Stimulated activated CD8-positive, alpha-beta memory T cell treated with anti-CD3 and anti-CD28 coated beads, Interleukin-15, amount 100 ng/mL, for 24 hours (primary cell): ENCODE measurements around the gene ATF7.
"Not testable (repeated sequence)": the region's sequence is repeated elsewhere in the genome, so short reads cannot be mapped to it uniquely, and the experiment has no call there.

ENCODE experiments used
- DNase-seq: peaks from one replicate; pipeline ENCODE4 v3.0.0-alpha.2; 2020; ENCODE audit warnings: low read depth

Gene ATF7

GRCh38 chr12:53564941-53565340, 61.2 kb downstream of the ATF7 start:
- DNase-seq = no peak

GRCh38 chr12:53564278-53564677, 61.9 kb downstream of the ATF7 start:
- no peak for DNase-seq

GRCh38 chr12:53563452-53564028, 62.6 kb downstream of the ATF7 start:
- no peak for DNase-seq

- no peak for DNase-seq
Observed at GRCh38 chr12:53561590-53561953, 64.6 kb downstream of the ATF7 start.

- no peak for DNase-seq
Observed at GRCh38 chr12:53560912-53561589, 65.1 kb downstream of the ATF7 start.

- DNase-seq = no peak
Observed at GRCh38 chr12:53560351-53560750, 65.8 kb downstream of the ATF7 start.

GRCh38 chr12:53558631-53559030, 67.6 kb downstream of the ATF7 start:
- no peak for DNase-seq

- no peak for DNase-seq
Observed at GRCh38 chr12:53552361-53553327, 73.5 kb downstream of the ATF7 start.

- DNase-seq = no peak
Observed at GRCh38 chr12:53551889-53552291, 74.3 kb downstream of the ATF7 start.

GRCh38 chr12:53550595-53550994, 75.6 kb downstream of the ATF7 start:
- no peak for DNase-seq

GRCh38 chr12:53550131-53550530, 76.1 kb downstream of the ATF7 start:
- not testable (repeated sequence) for DNase-seq

GRCh38 chr12:53548354-53548753, 77.8 kb downstream of the ATF7 start:
- DNase-seq = not testable (repeated sequence)

GRCh38 chr12:53543539-53543938, 82.6 kb downstream of the ATF7 start:
- DNase-seq = peak; percentile 1

- DNase-seq = no peak
Observed at GRCh38 chr12:53539526-53539925, 86.7 kb downstream of the ATF7 start.

- DNase-seq = no peak
Observed at GRCh38 chr12:53538209-53538689, 87.9 kb downstream of the ATF7 start.

- no peak for DNase-seq
Observed at GRCh38 chr12:53536962-53537361, 89.2 kb downstream of the ATF7 start.

- DNase-seq = no peak
Observed at GRCh38 chr12:53533471-53533870, 92.7 kb downstream of the ATF7 start.

- DNase-seq = no peak
Observed at GRCh38 chr12:53532524-53533445, 93.4 kb downstream of the ATF7 start.

- no peak for DNase-seq
Observed at GRCh38 chr12:53532021-53532420, 94.2 kb downstream of the ATF7 start.

- DNase-seq = no peak
Observed at GRCh38 chr12:53530920-53531319, 95.3 kb downstream of the ATF7 start.

GRCh38 chr12:53530061-53530460, 96.1 kb downstream of the ATF7 start:
- DNase-seq = no peak

GRCh38 chr12:53524476-53524875, 101.7 kb downstream of the ATF7 start:
- DNase-seq = no peak
